Endodermal cell (in vitro differentiated cells): ENCODE data around the gene COIL. TPM values are rescaled to one million over a fixed set of nuclear protein-coding genes. Genes with fewer than 3 reads are reported as not detected.
A peak's percentile ranks its signal among the peaks of the same experiment; 100 is the strongest.

Experiments used
- DNase-seq: peaks from one replicate; pipeline ENCODE4 v3.0.0-alpha.2; 2017
- H3K27ac ChIP-seq: 2 replicates; pipeline ENCODE4 v1.5.1; 2013; ENCODE audit warnings: mild to moderate bottlenecking, low read depth, low read length, moderate library complexity
- H3K27me3 ChIP-seq: 2 replicates; pipeline ENCODE4 v1.6.1; 2013; ENCODE audit warnings: mild to moderate bottlenecking, low read length, moderate library complexity; ENCODE audit not compliant: insufficient read depth, control insufficient read depth, poor library complexity, severe bottlenecking
- H3K36me3 ChIP-seq: 2 replicates; pipeline ENCODE4 v1.7.0; 2013; ENCODE audit warnings: mild to moderate bottlenecking, low read length, moderate library complexity; ENCODE audit not compliant: control insufficient read depth, insufficient read depth
- H3K4me1 ChIP-seq: one replicate; pipeline ENCODE4 v1.7.0; 2013; ENCODE audit warnings: low read length; ENCODE audit not compliant: control insufficient read depth, insufficient read depth
- H3K4me3 ChIP-seq: 2 replicates; pipeline ENCODE4 v1.5.1; 2013; ENCODE audit warnings: mild to moderate bottlenecking, low read length, moderate library complexity
- H3K9ac ChIP-seq: 2 replicates; pipeline ENCODE4 v1.6.1; 2013; ENCODE audit warnings: mild to moderate bottlenecking, low read length, moderate library complexity; ENCODE audit not compliant: poor library complexity, severe bottlenecking; ENCODE audit errors: extremely low read depth
- H3K9me3 ChIP-seq: 2 replicates; pipeline ENCODE4 v1.6.1; 2013; ENCODE audit warnings: mild to moderate bottlenecking, low read length, moderate library complexity; ENCODE audit not compliant: control insufficient read depth
- H3K27ac Mint-ChIP-seq: 2 replicates; pipeline ENCODE4 v1.8.0; 2020; ENCODE audit warnings: mixed read lengths
- H3K27me3 Mint-ChIP-seq: 2 replicates; pipeline ENCODE4 v1.8.0; 2021; ENCODE audit warnings: mild to moderate bottlenecking, mixed read lengths; ENCODE audit not compliant: insufficient read depth
- H3K36me3 Mint-ChIP-seq: 2 replicates; pipeline ENCODE4 v1.8.0; 2020; ENCODE audit warnings: low read depth, mixed read lengths
- H3K4me1 Mint-ChIP-seq: 2 replicates; pipeline ENCODE4 v1.8.0; 2020; ENCODE audit warnings: mixed read lengths
- H3K4me3 Mint-ChIP-seq: 2 replicates; pipeline ENCODE4 v1.8.0; 2020; ENCODE audit warnings: mild to moderate bottlenecking, moderate library complexity, mixed read lengths
- H3K9me3 Mint-ChIP-seq: 2 replicates; pipeline ENCODE4 v1.8.0; 2020; ENCODE audit warnings: mild to moderate bottlenecking, mixed read lengths
- WGBS, 2 experiments: methylation state at CpG; one replicate each; pipeline versions ENCODE4 v1.1.5 to v1.1.7; 2013; ENCODE audit warnings: missing lambda C conversion rate in 2 of 2, mixed read lengths in 1 of 2; ENCODE audit not compliant: insufficient coverage in 1 of 2, insufficient read length in 1 of 2; 5-methylcytosine and 5-hydroxymethylcytosine counted together
- total RNA-seq, 2 donors: library from RNA; stranded (reverse); fragmentation: NEBNext Ultra II Directional in 1 of 2; extraction: Animal tissue kit (Norgen Biotek cat#: 25700) in 1 of 2; gene quantifications; 2 replicates in 1 of 2; 3 replicates in 1 of 2; pipeline ENCODE4 v1.2.1, GENCODE V29; 2021
- TF ChIP-seq, protein P1 (sequence below): fragments of 200-600 bp; sonication (generic); conservative IDR thresholded peaks from 2 replicates; pipeline ENCODE4 v1.5.0; 2021; ENCODE audit warnings: antibody characterized with exemption, mild to moderate bottlenecking

COIL gene
- total RNA-seq, 2 donors from 2014 or later, result 18.2 to 19.2 TPM

DNA sequence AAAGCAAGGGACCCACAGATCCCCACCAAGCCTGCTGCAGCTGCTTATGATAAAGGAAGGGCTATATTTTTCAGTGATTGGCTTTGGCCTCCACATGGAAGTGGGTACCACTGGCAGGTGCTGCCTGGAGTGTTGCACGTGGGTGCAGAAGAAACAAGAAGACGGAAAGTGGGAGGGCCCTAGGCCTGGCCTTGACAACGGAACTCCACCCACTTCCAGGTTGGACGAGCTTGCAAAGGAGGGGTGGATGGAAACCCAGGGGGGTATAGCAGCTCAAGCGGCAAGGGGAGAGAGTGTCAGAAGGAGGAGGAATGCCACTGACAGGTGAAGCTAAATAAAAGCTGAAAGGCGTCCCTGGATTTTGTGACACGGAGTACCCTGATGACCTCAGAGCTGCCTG is 67.3 kb downstream of the COIL start:
- WGBS, 2 experiments, result 88 to 94% methylated on average over 7 of the region's 7 CpGs

DNA sequence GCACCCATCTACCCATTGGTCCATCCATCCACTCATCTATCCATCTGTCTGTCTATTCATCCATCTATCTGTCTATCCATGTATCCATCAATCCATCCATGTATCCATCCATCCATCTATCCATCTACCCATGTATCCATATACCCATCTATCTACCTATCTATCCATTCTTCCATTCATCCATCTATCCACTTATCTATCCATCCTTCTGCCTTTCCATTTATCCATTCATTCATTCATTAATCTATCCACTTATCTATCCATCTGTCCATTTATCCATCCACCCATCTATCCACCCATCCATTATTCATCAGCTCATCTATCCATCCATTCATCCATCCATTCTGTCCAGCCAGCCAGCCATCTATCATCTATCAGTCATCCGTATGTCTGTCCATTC is 68.5 kb downstream of the COIL start:
- Mint-ChIP-seq H3K4me3 (no peak overlapping the region), H3K9me3 (peaks cover 16% of the 10 kb centered on the region)

More for the DNA sequence above, 67.3 kb downstream of the COIL start:
- Mint-ChIP-seq H3K36me3 (peaks cover 36% of the 10 kb centered on the region), H3K4me1 (no peaks in the 10 kb centered on the region), H3K9me3 (peaks cover 4% of the 10 kb centered on the region), H3K4me3 (no peak overlapping the region), H3K27me3 (no peaks in the 10 kb centered on the region), H3K27ac (no peak overlapping the region)
- H3K27ac ChIP-seq, result no peak overlapping the region
- no peaks in the 10 kb centered on the region for H3K4me1 ChIP-seq
- no peak overlapping the region for H3K9ac ChIP-seq
- peak; percentile 53 for DNase-seq
- H3K4me3 ChIP-seq, result no peak overlapping the region
- peaks cover 3% of the 10 kb centered on the region for H3K36me3 ChIP-seq
- TF ChIP-seq, protein P1, sequence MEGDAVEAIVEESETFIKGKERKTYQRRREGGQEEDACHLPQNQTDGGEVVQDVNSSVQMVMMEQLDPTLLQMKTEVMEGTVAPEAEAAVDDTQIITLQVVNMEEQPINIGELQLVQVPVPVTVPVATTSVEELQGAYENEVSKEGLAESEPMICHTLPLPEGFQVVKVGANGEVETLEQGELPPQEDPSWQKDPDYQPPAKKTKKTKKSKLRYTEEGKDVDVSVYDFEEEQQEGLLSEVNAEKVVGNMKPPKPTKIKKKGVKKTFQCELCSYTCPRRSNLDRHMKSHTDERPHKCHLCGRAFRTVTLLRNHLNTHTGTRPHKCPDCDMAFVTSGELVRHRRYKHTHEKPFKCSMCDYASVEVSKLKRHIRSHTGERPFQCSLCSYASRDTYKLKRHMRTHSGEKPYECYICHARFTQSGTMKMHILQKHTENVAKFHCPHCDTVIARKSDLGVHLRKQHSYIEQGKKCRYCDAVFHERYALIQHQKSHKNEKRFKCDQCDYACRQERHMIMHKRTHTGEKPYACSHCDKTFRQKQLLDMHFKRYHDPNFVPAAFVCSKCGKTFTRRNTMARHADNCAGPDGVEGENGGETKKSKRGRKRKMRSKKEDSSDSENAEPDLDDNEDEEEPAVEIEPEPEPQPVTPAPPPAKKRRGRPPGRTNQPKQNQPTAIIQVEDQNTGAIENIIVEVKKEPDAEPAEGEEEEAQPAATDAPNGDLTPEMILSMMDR, result no peak
- no peaks in the 10 kb centered on the region for H3K27me3 ChIP-seq
- H3K9me3 ChIP-seq, result peaks cover 9% of the 10 kb centered on the region

DNA sequence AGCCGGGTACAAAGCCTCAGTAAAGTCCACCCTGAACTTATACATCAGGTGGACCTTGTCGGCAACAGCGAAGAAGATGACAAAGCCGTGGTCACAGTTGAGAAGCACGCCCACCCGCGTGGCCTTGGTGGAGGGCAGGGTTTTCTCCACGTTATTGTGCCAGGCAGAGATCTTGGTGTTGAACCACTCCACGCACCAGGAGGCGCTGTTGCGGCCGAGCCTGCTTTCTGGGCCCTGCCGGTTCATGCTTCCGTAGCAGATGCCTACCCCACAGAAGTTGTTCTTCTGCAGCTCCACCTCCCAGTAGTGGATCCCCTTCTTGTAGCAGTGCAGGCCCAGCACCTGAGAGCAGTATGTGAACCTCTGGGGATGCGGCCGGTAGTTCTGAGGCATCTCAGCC is 69.1 kb downstream of the COIL start:
- Histone ChIP-seq H3K4me3 (no peak overlapping the region), H3K9ac (no peak overlapping the region), H3K9me3 (peaks cover 27% of the 10 kb centered on the region), H3K27me3 (no peaks in the 10 kb centered on the region), H3K4me1 (no peaks in the 10 kb centered on the region), H3K27ac (no peak overlapping the region), H3K36me3 (no peaks in the 10 kb centered on the region)
- peaks cover 21% of the 10 kb centered on the region for H3K9me3 Mint-ChIP-seq
- H3K4me3 Mint-ChIP-seq, result no peak overlapping the region
- H3K27me3 Mint-ChIP-seq, result no peaks in the 10 kb centered on the region
- TF ChIP-seq, protein P1, result peak; percentile 80
- no peak overlapping the region for H3K27ac Mint-ChIP-seq
- WGBS, 2 experiments, result 91 to 97% methylated on average over 15 to 16 of the region's 16 CpGs
- peak; percentile 89 for DNase-seq
- peaks cover 48% of the 10 kb centered on the region for H3K36me3 Mint-ChIP-seq
- H3K4me1 Mint-ChIP-seq, result no peaks in the 10 kb centered on the region

More for the DNA sequence above, 68.5 kb downstream of the COIL start:
- H3K4me1 Mint-ChIP-seq, result no peaks in the 10 kb centered on the region
- TF ChIP-seq, protein P1, result no peak
- Histone ChIP-seq H3K27me3 (no peaks in the 10 kb centered on the region), H3K4me3 (no peak overlapping the region), H3K9me3 (peaks cover 21% of the 10 kb centered on the region), H3K27ac (no peak overlapping the region), H3K4me1 (no peaks in the 10 kb centered on the region), H3K36me3 (no peaks in the 10 kb centered on the region), H3K9ac (no peak overlapping the region)
- no peak overlapping the region for H3K27ac Mint-ChIP-seq
- 81% methylated on average over 1 of the region's 1 CpG; no CpG with 5 or more reads in 1 of the 2 experiments for WGBS, 2 experiments
- peaks cover 45% of the 10 kb centered on the region for H3K36me3 Mint-ChIP-seq
- DNase-seq, result no peak
- no peaks in the 10 kb centered on the region for H3K27me3 Mint-ChIP-seq
